Breast epithelium (tissue), 4 donors: ENCODE results near the gene TOB1. TPM values are rescaled to one million over a fixed set of nuclear protein-coding genes. Genes with fewer than 3 reads are reported as not detected.

Source experiments
- DNase-seq, 2 donors: peaks; one replicate each; pipeline ENCODE4 v3.0.0-alpha.2; 2019; ENCODE audit warnings: low spot score in 2 of 2
- H3K27ac ChIP-seq, 2 donors: fragments of 200-600 bp; sonication (generic) in 1 of 2; one replicate each; pipeline ENCODE4 v1.5.1; 2016 to 2019; ENCODE audit warnings: mild to moderate bottlenecking in 1 of 2
- H3K27me3 ChIP-seq, 2 donors: fragments of 200-600 bp; sonication (generic) in 1 of 2; one replicate each; pipeline versions ENCODE4 v1.5.1 to v1.6.0; 2017 to 2019; ENCODE audit warnings: control low read depth in 1 of 2, mild to moderate bottlenecking in 1 of 2
- H3K36me3 ChIP-seq: fragments of 200-600 bp; one replicate; pipeline ENCODE4 v1.5.1; 2019
- H3K4me1 ChIP-seq, 2 donors: fragments of 200-600 bp; sonication (generic); one replicate each; pipeline ENCODE4 v1.5.1; 2016 to 2019; ENCODE audit warnings: control low read depth in 1 of 2
- H3K4me3 ChIP-seq, 3 donors: fragments of 200-600 bp; sonication (generic); 1 replicate in 2 of 3; 2 replicates in 1 of 3; pipeline ENCODE4 v1.5.1; 2016 to 2019; ENCODE audit warnings: mild to moderate bottlenecking in 3 of 3, moderate library complexity in 2 of 3
- H3K9me3 ChIP-seq, 2 donors: fragments of 200-600 bp; sonication (generic) in 1 of 2; one replicate each; pipeline ENCODE4 v1.5.1; 2016 to 2019; ENCODE audit warnings: control low read depth in 1 of 2
- CTCF ChIP-seq, 3 donors: fragments of 450-650 bp; IDR thresholded peaks; one replicate each; pipeline ENCODE4 v1.5.1; 2016 to 2017; ENCODE audit warnings: antibody characterized with exemption in 3 of 3, mild to moderate bottlenecking in 3 of 3, moderate library complexity in 3 of 3
- POLR2A ChIP-seq: fragments of 450-650 bp; IDR thresholded peaks from one replicate; pipeline ENCODE4 v1.6.1; 2016; ENCODE audit warnings: antibody characterized with exemption, mild to moderate bottlenecking, moderate library complexity
- POLR2AphosphoS5 ChIP-seq, 3 donors: sonication (generic); formaldehyde crosslinking; IDR thresholded peaks; one replicate each; pipeline ENCODE4 v1.6.1; 2017; ENCODE audit warnings: antibody characterized with exemption in 3 of 3
- intact Hi-C: fragments of 100-400 bp; cut with DNase I; formaldehyde crosslinking; loops from one replicate; pipeline ENCODE4 v1.15.1; 2023; ENCODE audit warnings: low total_unique reads
- total RNA-seq, 3 donors: library from RNA; depleted of rRNA; stranded (reverse); fragments of >200 nt; gene quantifications; one replicate each; pipeline ENCODE4 v1.1.0, GENCODE V29; 2016

TOB1 gene
- total RNA-seq, 3 donors from 2014 or later = 12.6 to 145 (median 54.1) TPM

- no peaks in the 10 kb centered on the region for H3K4me1 ChIP-seq
- DNase-seq = no peak
- no peak overlapping the region for H3K27ac ChIP-seq
- H3K36me3 ChIP-seq = no peaks in the 10 kb centered on the region
- H3K27me3 ChIP-seq = no peaks in the 10 kb centered on the region
- intact Hi-C loops = loop anchor here (1.0 kb wide), 1 partner anchor 25 kb away; no protein-coding TSS in a partner anchor
- no peak for TF ChIP-seq POLR2AphosphoS5 (IDR thresholded peaks at IDR 0.05)
- TF ChIP-seq CTCF (IDR thresholded peaks at IDR 0.05) = no peak
- TF ChIP-seq POLR2A = no peak
- H3K9me3 ChIP-seq = no peaks in the 10 kb centered on the region
- no peak overlapping the region for H3K4me3 ChIP-seq
Measured at GRCh38 chr17:50818921-50819657, 47.1 kb downstream of the TOB1 start.

GRCh38 chr17:50818261-50818660, 47.9 kb downstream of the TOB1 start:
- no peaks in the 10 kb centered on the region for H3K27me3 ChIP-seq
- H3K4me3 ChIP-seq = no peak overlapping the region
- DNase-seq = no peak
- intact Hi-C loops = loop anchor here (1.0 kb wide), 1 partner anchor 24 kb away; no protein-coding TSS in a partner anchor
- H3K9me3 ChIP-seq = no peaks in the 10 kb centered on the region
- no peak overlapping the region for H3K27ac ChIP-seq
- no peaks in the 10 kb centered on the region for H3K4me1 ChIP-seq
- no peak for TF ChIP-seq POLR2A
- TF ChIP-seq CTCF (IDR thresholded peaks at IDR 0.05) = no peak
- TF ChIP-seq POLR2AphosphoS5 (IDR thresholded peaks at IDR 0.05) = no peak
- no peaks in the 10 kb centered on the region for H3K36me3 ChIP-seq

GRCh38 chr17:50817838-50818237, 48.3 kb downstream of the TOB1 start:
- H3K27me3 ChIP-seq = no peaks in the 10 kb centered on the region
- no peaks in the 10 kb centered on the region for H3K4me1 ChIP-seq
- H3K4me3 ChIP-seq = no peak overlapping the region
- H3K9me3 ChIP-seq = no peaks in the 10 kb centered on the region
- no peak for TF ChIP-seq CTCF (IDR thresholded peaks at IDR 0.05)
- TF ChIP-seq POLR2A = no peak
- no peak for TF ChIP-seq POLR2AphosphoS5 (IDR thresholded peaks at IDR 0.05)
- no peak for DNase-seq
- intact Hi-C loops = loop anchor here (1.0 kb wide), 1 partner anchor 24 kb away; no protein-coding TSS in a partner anchor
- H3K27ac ChIP-seq = peak overlapping the region in 1 of 2 donors; percentile 27
- H3K36me3 ChIP-seq = no peaks in the 10 kb centered on the region

- no peak for DNase-seq
- no peaks in the 10 kb centered on the region for H3K9me3 ChIP-seq
- no peak for TF ChIP-seq POLR2AphosphoS5 (IDR thresholded peaks at IDR 0.05)
- peak; percentile 50 to 62 (median 53) for TF ChIP-seq CTCF (IDR thresholded peaks at IDR 0.05)
Measured at GRCh38 chr17:50816771-50817751, 49.1 kb downstream of the TOB1 start.

More at GRCh38 chr17:50816771-50817751, 49.1 kb downstream of the TOB1 start:
- Histone ChIP-seq H3K36me3 (no peaks in the 10 kb centered on the region), H3K27ac (peak overlapping the region in 1 of 2 donors; percentile 27), H3K4me3 (peak overlapping the region in 1 of 3 donors; percentile 36), H3K27me3 (no peaks in the 10 kb centered on the region), H3K4me1 (no peaks in the 10 kb centered on the region)
- intact Hi-C loops = no loop called here
